Ovary (tissue), 3 donors: Measurements from ENCODE around the gene GABRR3.

Experiments
- POLR2A ChIP-seq: fragments of 450-650 bp; IDR thresholded peaks from one replicate; pipeline ENCODE4 v1.6.1; 2017; ENCODE audit warnings: antibody characterized with exemption, mild to moderate bottlenecking, moderate library complexity
- TF ChIP-seq, protein P1 (sequence below), 3 donors: fragments of 450-650 bp in 2 of 3; fragments of 200-600 bp in 1 of 3; IDR thresholded peaks; one replicate each; pipeline versions ENCODE4 v1.5.1 to v1.8.0; 2016 to 2022; ENCODE audit warnings: antibody characterized with exemption in 3 of 3, mild to moderate bottlenecking in 1 of 3
- donor health status: DM: no; HTN: no; CAD: no.

DNA sequence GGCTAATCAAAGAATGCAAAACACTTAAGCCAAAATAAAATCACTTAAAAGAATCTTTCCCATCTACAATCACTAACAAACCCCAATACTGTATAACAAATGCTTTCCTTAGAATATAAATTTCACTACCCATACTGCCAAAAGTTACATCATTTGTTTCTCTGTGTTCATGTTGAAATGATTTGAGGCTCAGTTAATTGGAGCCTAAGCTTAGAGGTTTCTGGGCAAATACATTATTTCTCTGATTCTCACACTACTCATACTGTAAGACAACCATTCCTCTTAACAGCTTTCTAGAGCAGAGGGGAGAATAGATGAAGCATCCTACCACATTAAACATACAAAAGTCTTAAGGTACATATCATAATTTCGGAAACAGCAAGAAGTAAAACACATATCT is 65.0 kb downstream of the GABRR3 start:
- TF ChIP-seq, protein P1, sequence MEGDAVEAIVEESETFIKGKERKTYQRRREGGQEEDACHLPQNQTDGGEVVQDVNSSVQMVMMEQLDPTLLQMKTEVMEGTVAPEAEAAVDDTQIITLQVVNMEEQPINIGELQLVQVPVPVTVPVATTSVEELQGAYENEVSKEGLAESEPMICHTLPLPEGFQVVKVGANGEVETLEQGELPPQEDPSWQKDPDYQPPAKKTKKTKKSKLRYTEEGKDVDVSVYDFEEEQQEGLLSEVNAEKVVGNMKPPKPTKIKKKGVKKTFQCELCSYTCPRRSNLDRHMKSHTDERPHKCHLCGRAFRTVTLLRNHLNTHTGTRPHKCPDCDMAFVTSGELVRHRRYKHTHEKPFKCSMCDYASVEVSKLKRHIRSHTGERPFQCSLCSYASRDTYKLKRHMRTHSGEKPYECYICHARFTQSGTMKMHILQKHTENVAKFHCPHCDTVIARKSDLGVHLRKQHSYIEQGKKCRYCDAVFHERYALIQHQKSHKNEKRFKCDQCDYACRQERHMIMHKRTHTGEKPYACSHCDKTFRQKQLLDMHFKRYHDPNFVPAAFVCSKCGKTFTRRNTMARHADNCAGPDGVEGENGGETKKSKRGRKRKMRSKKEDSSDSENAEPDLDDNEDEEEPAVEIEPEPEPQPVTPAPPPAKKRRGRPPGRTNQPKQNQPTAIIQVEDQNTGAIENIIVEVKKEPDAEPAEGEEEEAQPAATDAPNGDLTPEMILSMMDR (IDR thresholded peaks at IDR 0.05) = no peak
- no peak for TF ChIP-seq POLR2A
